ENCODE results near the gene NKD2. TPM values are rescaled to one million over a fixed set of nuclear protein-coding genes. Genes with fewer than 3 reads are reported as not detected.

NKD2 gene
- total RNA-seq, 1 experiment from 2014 or later = 12.8 TPM

DNA sequence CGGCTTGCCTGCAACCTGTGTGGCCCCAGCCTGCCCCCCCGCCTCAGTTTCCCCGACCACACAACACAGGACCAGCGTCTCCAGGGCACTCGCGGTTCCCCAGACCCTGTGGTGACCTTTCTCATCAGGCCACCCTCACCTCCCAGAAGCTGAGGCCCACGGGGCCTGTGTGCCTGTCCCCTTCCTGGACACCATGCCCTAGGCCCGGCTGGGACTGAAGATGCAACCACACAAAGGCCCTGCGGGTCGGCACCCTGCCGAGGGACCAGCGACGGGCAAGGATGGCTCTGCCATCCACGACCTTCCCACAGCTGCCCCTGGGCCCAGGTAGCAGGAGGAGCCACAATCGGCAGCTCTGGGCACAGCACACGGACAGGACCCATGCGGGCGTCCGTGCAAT lies 68.4 kb downstream of the NKD2 start (continued):
- TF ChIP-seq E2F1 (CRISPR knock-in tag; IDR thresholded peaks at IDR 0.05) (no peak), FOXK1 (CRISPR knock-in tag; IDR thresholded peaks at IDR 0.05) (no peak), GTF2I (CRISPR knock-in tag; conservative IDR thresholded peaks at IDR 0.05) (no peak), E2F4 (CRISPR knock-in tag; IDR thresholded peaks at IDR 0.05; ENCODE audit: borderline replicate concordance, low read depth) (no peak), ZNF232 (CRISPR knock-in tag; IDR thresholded peaks at IDR 0.05) (no peak), FOXP1 (CRISPR knock-in tag; IDR thresholded peaks at IDR 0.05; ENCODE audit: borderline replicate concordance) (no peak), SMAD4 (CRISPR knock-in tag; IDR thresholded peaks at IDR 0.05) (no peak), PRRX2 (CRISPR knock-in tag; IDR thresholded peaks at IDR 0.05) (no peak), ZBTB21 (CRISPR knock-in tag; IDR thresholded peaks at IDR 0.05; ENCODE audit: borderline replicate concordance) (no peak), PREB (CRISPR knock-in tag; IDR thresholded peaks at IDR 0.05; ENCODE audit: borderline replicate concordance) (no peak)
- TF ChIP-seq, protein P1, sequence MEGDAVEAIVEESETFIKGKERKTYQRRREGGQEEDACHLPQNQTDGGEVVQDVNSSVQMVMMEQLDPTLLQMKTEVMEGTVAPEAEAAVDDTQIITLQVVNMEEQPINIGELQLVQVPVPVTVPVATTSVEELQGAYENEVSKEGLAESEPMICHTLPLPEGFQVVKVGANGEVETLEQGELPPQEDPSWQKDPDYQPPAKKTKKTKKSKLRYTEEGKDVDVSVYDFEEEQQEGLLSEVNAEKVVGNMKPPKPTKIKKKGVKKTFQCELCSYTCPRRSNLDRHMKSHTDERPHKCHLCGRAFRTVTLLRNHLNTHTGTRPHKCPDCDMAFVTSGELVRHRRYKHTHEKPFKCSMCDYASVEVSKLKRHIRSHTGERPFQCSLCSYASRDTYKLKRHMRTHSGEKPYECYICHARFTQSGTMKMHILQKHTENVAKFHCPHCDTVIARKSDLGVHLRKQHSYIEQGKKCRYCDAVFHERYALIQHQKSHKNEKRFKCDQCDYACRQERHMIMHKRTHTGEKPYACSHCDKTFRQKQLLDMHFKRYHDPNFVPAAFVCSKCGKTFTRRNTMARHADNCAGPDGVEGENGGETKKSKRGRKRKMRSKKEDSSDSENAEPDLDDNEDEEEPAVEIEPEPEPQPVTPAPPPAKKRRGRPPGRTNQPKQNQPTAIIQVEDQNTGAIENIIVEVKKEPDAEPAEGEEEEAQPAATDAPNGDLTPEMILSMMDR (IDR thresholded peaks at IDR 0.05) = no peak
- TF ChIP-seq, protein P2, sequence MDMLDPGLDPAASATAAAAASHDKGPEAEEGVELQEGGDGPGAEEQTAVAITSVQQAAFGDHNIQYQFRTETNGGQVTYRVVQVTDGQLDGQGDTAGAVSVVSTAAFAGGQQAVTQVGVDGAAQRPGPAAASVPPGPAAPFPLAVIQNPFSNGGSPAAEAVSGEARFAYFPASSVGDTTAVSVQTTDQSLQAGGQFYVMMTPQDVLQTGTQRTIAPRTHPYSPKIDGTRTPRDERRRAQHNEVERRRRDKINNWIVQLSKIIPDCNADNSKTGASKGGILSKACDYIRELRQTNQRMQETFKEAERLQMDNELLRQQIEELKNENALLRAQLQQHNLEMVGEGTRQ (CRISPR knock-in tag; IDR thresholded peaks at IDR 0.05) = no peak

GRCh38 chr5:1077491-1078020 lies 69.0 kb downstream of the NKD2 start:
- Mint-ChIP-seq H3K27me3 (ENCODE audit: low read depth) (no peaks in the 10 kb centered on the region), H3K27ac (no peak overlapping the region), H3K4me1 (no peaks in the 10 kb centered on the region), H3K9me3 (no peaks in the 10 kb centered on the region), H3K4me3 (no peak overlapping the region), H3K36me3 (peaks cover 8% of the 10 kb centered on the region)
- DNase-seq (ENCODE audit: low spot score) (no peak), ATAC-seq (no peak)
- POLR2A ChIA-PET = no interaction called here
- TF ChIP-seq IRF2 (CRISPR knock-in tag; IDR thresholded peaks at IDR 0.05; ENCODE audit: borderline replicate concordance, low read depth) (no peak), ZNF121 (CRISPR knock-in tag; IDR thresholded peaks at IDR 0.05) (no peak), MYBL2 (CRISPR knock-in tag; IDR thresholded peaks at IDR 0.05) (no peak), CDX4 (CRISPR knock-in tag; IDR thresholded peaks at IDR 0.05; ENCODE audit: borderline replicate concordance) (no peak)
- CTCF ChIA-PET = no interaction called here

- H3K27ac Mint-ChIP-seq = no peak overlapping the region
- no peak for DNase-seq (ENCODE audit: low spot score)
- ChIA-PET CTCF (no interaction called here), POLR2A (no interaction called here)
- H3K36me3 Mint-ChIP-seq = peaks cover 8% of the 10 kb centered on the region
- H3K27me3 Mint-ChIP-seq (ENCODE audit: low read depth) = no peaks in the 10 kb centered on the region
- ATAC-seq = no peak
- H3K4me3 Mint-ChIP-seq = no peak overlapping the region
- H3K4me1 Mint-ChIP-seq = no peaks in the 10 kb centered on the region
- H3K9me3 Mint-ChIP-seq = no peaks in the 10 kb centered on the region
- TF ChIP-seq CREM (CRISPR knock-in tag; IDR thresholded peaks at IDR 0.05) (no peak), ZNF263 (CRISPR knock-in tag; IDR thresholded peaks at IDR 0.05; ENCODE audit: low read depth) (no peak), SP1 (CRISPR knock-in tag; conservative IDR thresholded peaks at IDR 0.05) (no peak), GTF2I (CRISPR knock-in tag; conservative IDR thresholded peaks at IDR 0.05) (no peak), ZMAT4 (CRISPR knock-in tag; IDR thresholded peaks at IDR 0.05) (no peak), ATF1 (CRISPR knock-in tag; IDR thresholded peaks at IDR 0.05) (no peak), CREB1 (CRISPR knock-in tag; IDR thresholded peaks at IDR 0.05) (no peak), NR1H2 (CRISPR knock-in tag; IDR thresholded peaks at IDR 0.05) (no peak), TP53 (CRISPR knock-in tag; IDR thresholded peaks at IDR 0.05) (no peak), ZNF425 (CRISPR knock-in tag; conservative IDR thresholded peaks at IDR 0.05) (no peak)
Observed at GRCh38 chr5:1078206-1078605, 69.6 kb downstream of the NKD2 start.

Measured in WTC11 (cell line).